Right lobe of liver (tissue), 4 donors: ENCODE results near the gene IQCH.

Experiments used
- CTCF ChIP-seq, 4 donors: fragments of 200-600 bp in 3 of 4; fragments of 450-650 bp in 1 of 4; IDR thresholded peaks; one replicate each; pipeline versions ENCODE4 v1.5.1 to v1.8.0; 2016 to 2022; ENCODE audit warnings: antibody characterized with exemption in 4 of 4, mild to moderate bottlenecking in 2 of 4
- POLR2A ChIP-seq: fragments of 450-650 bp; IDR thresholded peaks from one replicate; pipeline ENCODE4 v1.6.1; 2017; ENCODE audit warnings: antibody characterized with exemption, mild to moderate bottlenecking
- donor health status: DM: no; HTN: no; CAD: no.
- donor health status: DM: no; HTN: no; CAD: no.
- donor health status: DM: no; HTN: yes; CAD: no.

- no peak for TF ChIP-seq POLR2A
- no peak for TF ChIP-seq CTCF (IDR thresholded peaks at IDR 0.05)
Measured at GRCh38 chr15:67420137-67420536, 165.6 kb downstream of the IQCH start.
